ENCODE data around the gene BROX. TPM values are rescaled to one million over a fixed set of nuclear protein-coding genes. Genes with fewer than 3 reads are reported as not detected.
"Not testable (repeated sequence)": the region's sequence is repeated elsewhere in the genome, so short reads cannot be mapped to it uniquely, and the experiment has no call there.

Gene BROX
- total RNA-seq, 3 donors from 2014 or later = 51.6 to 67.1 (median 60.0) TPM

DNA sequence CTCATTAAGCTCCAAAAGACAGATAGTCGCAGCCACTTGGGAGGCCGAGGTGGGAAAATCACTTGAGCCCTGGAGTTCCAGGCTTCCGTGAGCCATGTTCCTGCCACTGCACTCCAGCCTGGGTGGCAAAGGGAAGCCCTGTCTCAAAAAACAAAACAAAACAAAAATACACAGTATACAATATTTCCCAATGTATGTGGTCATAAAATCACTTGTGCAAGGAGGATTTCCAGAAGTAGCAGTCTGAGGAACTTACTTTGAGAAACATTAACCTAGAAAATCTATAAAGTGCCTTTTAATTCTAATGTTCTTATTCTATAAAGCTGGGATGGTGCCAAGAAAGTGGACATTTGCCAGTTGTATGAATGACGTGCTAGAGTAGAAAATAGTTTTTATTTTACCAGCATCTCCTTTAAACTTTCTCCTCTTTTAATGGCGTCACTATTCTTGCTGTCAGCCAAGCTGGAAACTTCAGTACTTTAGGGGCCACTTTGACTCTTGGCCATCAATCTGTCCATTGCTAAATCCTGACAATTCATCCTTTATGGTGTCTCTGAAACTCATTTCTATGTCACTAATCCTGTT lies 47.2 kb downstream of the BROX start:
- TF ChIP-seq, protein P1, sequence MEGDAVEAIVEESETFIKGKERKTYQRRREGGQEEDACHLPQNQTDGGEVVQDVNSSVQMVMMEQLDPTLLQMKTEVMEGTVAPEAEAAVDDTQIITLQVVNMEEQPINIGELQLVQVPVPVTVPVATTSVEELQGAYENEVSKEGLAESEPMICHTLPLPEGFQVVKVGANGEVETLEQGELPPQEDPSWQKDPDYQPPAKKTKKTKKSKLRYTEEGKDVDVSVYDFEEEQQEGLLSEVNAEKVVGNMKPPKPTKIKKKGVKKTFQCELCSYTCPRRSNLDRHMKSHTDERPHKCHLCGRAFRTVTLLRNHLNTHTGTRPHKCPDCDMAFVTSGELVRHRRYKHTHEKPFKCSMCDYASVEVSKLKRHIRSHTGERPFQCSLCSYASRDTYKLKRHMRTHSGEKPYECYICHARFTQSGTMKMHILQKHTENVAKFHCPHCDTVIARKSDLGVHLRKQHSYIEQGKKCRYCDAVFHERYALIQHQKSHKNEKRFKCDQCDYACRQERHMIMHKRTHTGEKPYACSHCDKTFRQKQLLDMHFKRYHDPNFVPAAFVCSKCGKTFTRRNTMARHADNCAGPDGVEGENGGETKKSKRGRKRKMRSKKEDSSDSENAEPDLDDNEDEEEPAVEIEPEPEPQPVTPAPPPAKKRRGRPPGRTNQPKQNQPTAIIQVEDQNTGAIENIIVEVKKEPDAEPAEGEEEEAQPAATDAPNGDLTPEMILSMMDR (IDR thresholded peaks at IDR 0.05) = no peak
- ATAC-seq (no peak), DNase-seq (no peak)
- Histone ChIP-seq H3K4me1 (ENCODE audit: low read depth) (no peaks in the 10 kb centered on the region), H3K36me3 (ENCODE audit: low read depth) (no peaks in the 10 kb centered on the region), H3K4me3 (no peak overlapping the region), H3K9me3 (no peaks in the 10 kb centered on the region)
- intact Hi-C loops (cut with DNase I, micrococcal nuclease) = no loop called here

DNA sequence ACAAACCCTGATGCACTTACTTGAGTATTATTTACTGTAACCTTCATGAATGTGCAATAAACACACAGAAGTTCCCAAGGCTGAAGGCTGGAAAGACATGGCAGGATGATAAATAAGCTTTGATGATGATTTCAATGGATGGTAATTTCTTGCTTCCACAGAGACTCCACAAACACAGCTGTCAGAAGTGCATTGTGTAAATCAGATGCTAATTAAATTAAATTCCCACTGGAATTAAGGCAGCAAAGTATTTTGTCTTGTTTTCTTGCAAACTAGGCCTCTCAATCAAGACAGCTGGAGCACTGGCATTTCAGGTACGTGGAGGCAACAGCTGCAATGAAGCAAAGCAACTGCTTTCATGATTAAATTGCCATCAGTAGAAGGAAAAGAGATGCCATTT lies 48.7 kb downstream of the BROX start:
- H3K4me3 ChIP-seq = no peak overlapping the region
- no peaks in the 10 kb centered on the region for H3K9me3 ChIP-seq
- intact Hi-C loops (cut with DNase I, micrococcal nuclease) = no loop called here
- DNase-seq = no peak
- no peaks in the 10 kb centered on the region for H3K4me1 ChIP-seq (ENCODE audit: low read depth)
- H3K36me3 ChIP-seq (ENCODE audit: low read depth) = no peaks in the 10 kb centered on the region
- TF ChIP-seq, protein P1 (IDR thresholded peaks at IDR 0.05) = no peak
- no peak for ATAC-seq

DNA sequence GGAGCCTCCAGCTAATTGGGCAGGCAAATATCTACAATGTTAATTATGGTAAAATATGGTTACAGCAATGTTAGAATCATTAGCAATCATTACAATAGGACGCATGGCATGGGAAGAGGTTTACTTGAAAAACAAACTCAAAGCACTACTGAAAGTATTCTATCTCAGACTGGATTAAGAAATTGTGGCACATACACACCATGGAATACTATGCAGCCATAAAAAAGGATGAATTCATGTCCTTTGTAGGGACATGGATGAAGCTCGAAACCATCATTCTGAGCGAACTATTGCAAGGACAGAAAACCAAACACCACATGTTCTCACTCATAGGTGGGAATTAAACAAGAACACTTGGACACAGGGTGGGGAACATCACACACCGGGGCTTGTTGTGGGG lies 49.8 kb downstream of the BROX start:
- DNase-seq; intact Hi-C loops (cut with DNase I, micrococcal nuclease); H3K4me3 ChIP-seq; H3K4me1 ChIP-seq (ENCODE audit: low read depth); H3K36me3 ChIP-seq (ENCODE audit: low read depth); ATAC-seq; H3K9me3 ChIP-seq: not testable (repeated sequence)

DNA sequence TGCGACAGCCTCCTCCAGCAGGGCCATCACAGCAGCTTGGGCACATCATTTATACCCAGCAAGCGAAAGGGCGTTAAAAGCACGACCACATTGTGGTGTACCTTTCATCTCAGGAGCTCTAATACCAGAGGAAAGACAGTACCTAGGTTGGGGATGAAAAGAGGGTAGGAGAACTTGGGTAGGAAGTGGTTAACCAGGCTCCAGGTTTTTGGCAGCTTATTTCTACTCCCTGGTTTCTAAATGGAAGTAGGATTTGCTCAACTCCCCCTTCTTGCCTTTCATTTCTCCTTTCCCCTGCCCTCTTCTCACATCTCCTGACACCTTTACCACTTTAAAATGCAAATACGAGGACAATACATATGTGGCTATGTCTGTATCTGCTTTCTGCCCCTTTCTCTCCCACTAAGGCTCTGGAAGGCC lies 54.8 kb downstream of the BROX start:
- ATAC-seq = no peak
- Histone ChIP-seq H3K36me3 (ENCODE audit: low read depth) (no peaks in the 10 kb centered on the region), H3K9me3 (peaks cover 12% of the 10 kb centered on the region), H3K4me3 (no peak overlapping the region), H3K4me1 (ENCODE audit: low read depth) (no peaks in the 10 kb centered on the region)
- intact Hi-C loops (cut with DNase I, micrococcal nuclease) = no loop called here
- DNase-seq = no peak
- TF ChIP-seq, protein P1 (IDR thresholded peaks at IDR 0.05) = no peak

DNA sequence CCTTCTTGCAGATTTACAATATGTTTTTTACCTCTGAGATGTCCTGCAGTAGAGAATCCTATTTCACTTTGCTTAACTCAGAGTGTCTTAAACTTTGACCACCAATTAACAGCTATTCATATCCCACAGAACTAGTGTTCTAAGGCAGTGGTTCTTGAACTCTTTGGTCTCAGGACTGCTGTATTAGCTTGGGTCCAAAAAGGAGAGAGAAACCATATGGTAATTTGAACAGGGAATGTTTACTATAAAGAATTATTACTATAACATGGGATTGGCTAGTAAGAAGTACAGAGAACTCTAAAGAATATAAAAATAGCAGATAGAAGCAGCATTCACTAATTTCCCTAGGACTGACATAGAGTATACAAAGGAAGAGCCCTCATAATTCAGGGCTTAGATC lies 56.2 kb downstream of the BROX start:
- TF ChIP-seq, protein P1 (IDR thresholded peaks at IDR 0.05) = no peak
- H3K9me3 ChIP-seq = peaks cover 12% of the 10 kb centered on the region
- H3K36me3 ChIP-seq (ENCODE audit: low read depth) = no peaks in the 10 kb centered on the region
- no peaks in the 10 kb centered on the region for H3K4me1 ChIP-seq (ENCODE audit: low read depth)
- ATAC-seq = no peak
- DNase-seq = no peak
- intact Hi-C loops (cut with DNase I, micrococcal nuclease) = no loop called here
- no peak overlapping the region for H3K4me3 ChIP-seq

DNA sequence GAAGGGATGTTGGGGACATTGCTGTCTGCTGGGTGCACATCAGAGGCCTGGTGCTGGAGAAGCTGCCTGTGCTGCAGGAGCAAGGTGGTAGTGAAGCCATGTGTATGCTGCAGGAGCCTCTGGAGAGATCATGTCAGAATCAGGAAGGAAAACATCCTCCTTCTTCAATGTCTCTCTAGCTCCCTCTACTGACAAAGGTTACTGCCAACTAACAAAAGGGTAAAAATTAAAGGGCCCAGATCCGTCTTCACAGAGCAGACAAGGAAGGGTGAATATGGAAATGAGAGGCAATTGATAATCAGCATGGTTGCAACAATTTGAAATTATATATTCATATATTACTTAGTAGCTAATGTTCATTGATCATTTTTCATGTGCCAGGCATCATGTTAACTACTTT lies 56.8 kb downstream of the BROX start:
- intact Hi-C loops (cut with DNase I, micrococcal nuclease) = no loop called here
- H3K9me3 ChIP-seq = peaks cover 12% of the 10 kb centered on the region
- ATAC-seq (no peak), DNase-seq (no peak)
- TF ChIP-seq, protein P1 (IDR thresholded peaks at IDR 0.05) = no peak
- no peaks in the 10 kb centered on the region for H3K36me3 ChIP-seq (ENCODE audit: low read depth)
- no peaks in the 10 kb centered on the region for H3K4me1 ChIP-seq (ENCODE audit: low read depth)
- H3K4me3 ChIP-seq = no peak overlapping the region
